Tibial nerve (tissue), 4 donors: ENCODE results near the gene WDR45B.

Experiments
- CTCF ChIP-seq, 5 experiments: fragments of 200-600 bp in 3 of 5; fragments of 450-650 bp in 2 of 5; sonication (generic) in 3 of 5; IDR thresholded peaks; one replicate each; pipeline ENCODE4 v1.5.1; 2016 to 2019; ENCODE audit warnings: antibody characterized with exemption in 5 of 5, mild to moderate bottlenecking in 3 of 5, moderate library complexity in 2 of 5
- EP300 ChIP-seq, 2 donors: sonication (generic); formaldehyde crosslinking; IDR thresholded peaks; one replicate each; pipeline ENCODE4 v1.6.1; 2017; ENCODE audit warnings: antibody characterized with exemption in 2 of 2, mild to moderate bottlenecking in 1 of 2
- POLR2A ChIP-seq, 2 donors: fragments of 450-650 bp; IDR thresholded peaks; one replicate each; pipeline ENCODE4 v1.6.1; 2017; ENCODE audit warnings: antibody characterized with exemption in 2 of 2, mild to moderate bottlenecking in 2 of 2, moderate library complexity in 2 of 2

GRCh38 chr17:82661717-82662683, 13.8 kb upstream of the WDR45B start:
- TF ChIP-seq CTCF (IDR thresholded peaks at IDR 0.05) (no peak), POLR2A (IDR thresholded peaks at IDR 0.05) (no peak), EP300 (IDR thresholded peaks at IDR 0.05) (no peak)
